SK-N-MC (cell line): Measurements from ENCODE around the gene DLGAP5.

Source experiments
- EZH2 ChIP-seq: fragments of 200-600 bp; sonication (generic); IDR thresholded peaks from one replicate; pipeline ENCODE4 v1.6.1; 2017; ENCODE audit warnings: antibody characterized with exemption
- POLR2AphosphoS5 ChIP-seq: IDR thresholded peaks from 2 replicates; pipeline ENCODE4 v1.6.1; 2012; ENCODE audit warnings: mild to moderate bottlenecking, low read depth, low read length, borderline replicate concordance

DNA sequence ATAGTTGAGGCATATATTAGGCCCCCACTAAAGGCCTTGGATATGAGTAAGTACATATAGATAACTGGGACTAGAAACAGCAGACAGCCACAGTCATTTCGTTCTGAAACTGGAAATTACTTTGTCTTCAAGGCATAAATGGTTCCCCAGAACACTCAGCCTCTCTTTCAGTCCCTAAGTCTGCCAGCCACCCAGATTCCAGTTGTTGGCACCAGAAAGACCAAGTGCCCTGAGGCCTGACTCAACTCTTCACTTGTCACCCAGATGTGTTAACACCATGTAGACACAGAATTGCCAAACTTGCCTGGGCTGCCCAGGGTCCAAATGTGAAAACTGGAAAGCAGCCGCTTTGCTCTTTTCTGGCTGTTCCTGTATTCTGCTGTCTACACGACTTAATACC lies 65.4 kb downstream of the DLGAP5 start:
- TF ChIP-seq POLR2AphosphoS5 (no peak), EZH2 (no peak)
